Upper lobe of left lung (tissue), 6 donors: Measurements from ENCODE around the gene MAP4K4. TPM values are rescaled to one million over a fixed set of nuclear protein-coding genes. Genes with fewer than 3 reads are reported as not detected.

Source experiments
- ATAC-seq, 2 donors: fragments of 200-7000 bp; cut with Tn5 transposase; one replicate each; pipeline ENCODE4 v1.9.1; 2022; ENCODE audit warnings: mild to moderate bottlenecking in 2 of 2, moderate library complexity in 2 of 2; ENCODE audit not compliant: low FRiP score in 2 of 2
- DNase-seq, 2 donors: peaks; one replicate each; pipeline ENCODE4 v3.0.0-alpha.2; 2019 to 2020
- H3K27ac ChIP-seq, 4 donors: fragments of 200-600 bp; sonication (generic); one replicate each; pipeline ENCODE4 v1.5.1; 2016 to 2019
- H3K27me3 ChIP-seq, 4 donors: fragments of 200-600 bp; sonication (generic); one replicate each; pipeline ENCODE4 v1.5.1; 2017 to 2019
- H3K36me3 ChIP-seq, 4 donors: fragments of 200-600 bp; sonication (generic); one replicate each; pipeline ENCODE4 v1.5.1; 2016 to 2019
- H3K4me1 ChIP-seq, 4 donors: fragments of 200-600 bp; sonication (generic); one replicate each; pipeline ENCODE4 v1.5.1; 2018 to 2019
- H3K4me3 ChIP-seq, 4 donors: fragments of 200-600 bp; sonication (generic); one replicate each; pipeline ENCODE4 v1.5.1; 2017 to 2019; ENCODE audit warnings: mild to moderate bottlenecking in 2 of 4, moderate library complexity in 1 of 4
- H3K9me3 ChIP-seq, 4 donors: fragments of 200-600 bp; sonication (generic); one replicate each; pipeline ENCODE4 v1.5.1; 2018 to 2019
- EP300 ChIP-seq, 4 donors: sonication (generic); formaldehyde crosslinking; IDR thresholded peaks; one replicate each; pipeline ENCODE4 v1.5.1; 2017; ENCODE audit warnings: antibody characterized with exemption in 4 of 4, control low read depth in 2 of 4
- POLR2A ChIP-seq, 4 donors: fragments of 450-650 bp; IDR thresholded peaks; one replicate each; pipeline ENCODE4 v1.5.1; 2016 to 2017; ENCODE audit warnings: antibody characterized with exemption in 4 of 4, mild to moderate bottlenecking in 2 of 4
- POLR2AphosphoS5 ChIP-seq, 2 donors: sonication (generic); formaldehyde crosslinking; IDR thresholded peaks; one replicate each; pipeline ENCODE4 v1.5.1; 2017; ENCODE audit warnings: antibody characterized with exemption in 2 of 2
- WGBS, 2 donors: methylation state at CpG; one replicate each; pipeline ENCODE4 v1.1.5; 2017 to 2018; 5-methylcytosine and 5-hydroxymethylcytosine counted together
- total RNA-seq, 6 donors: library from RNA; depleted of rRNA in 4 of 6; stranded (reverse); fragments of >200 nt in 4 of 6; gene quantifications; one replicate each; pipeline versions ENCODE4 v1.1.0 to v1.2.1, GENCODE V29; 2016 to 2021
- TF ChIP-seq, protein P1 (sequence below), 6 experiments: fragments of 450-650 bp in 4 of 6; fragments of 200-600 bp in 2 of 6; sonication (generic) in 2 of 6; IDR thresholded peaks; one replicate each; pipeline ENCODE4 v1.5.1; 2016 to 2019; ENCODE audit warnings: antibody characterized with exemption in 6 of 6
- donor health status: DM: no; HTN: no; CAD: no; lungs with moderate emphysema.
- donor health status: DM: no; HTN: yes; CAD: no; lungs with severe emphysema.

The MAP4K4 gene
- total RNA-seq, 6 donors from 2014 or later, result 49.8 to 88.0 (median 56.4) TPM

GRCh38 chr2:101889460-101890098 is 192.1 kb downstream of the MAP4K4 start:
- 92 to 94% methylated on average over 7 of the region's 7 CpGs for WGBS, 2 donors

GRCh38 chr2:101892377-101892776 is 194.9 kb downstream of the MAP4K4 start:
- no peak overlapping the region for H3K27ac ChIP-seq
- H3K27me3 ChIP-seq, result no peaks in the 10 kb centered on the region
- 90 to 95% methylated on average over 3 of the region's 3 CpGs for WGBS, 2 donors
- TF ChIP-seq POLR2AphosphoS5 (IDR thresholded peaks at IDR 0.05) (no peak), EP300 (IDR thresholded peaks at IDR 0.05) (no peak), POLR2A (IDR thresholded peaks at IDR 0.05) (no peak)
- TF ChIP-seq, protein P1, sequence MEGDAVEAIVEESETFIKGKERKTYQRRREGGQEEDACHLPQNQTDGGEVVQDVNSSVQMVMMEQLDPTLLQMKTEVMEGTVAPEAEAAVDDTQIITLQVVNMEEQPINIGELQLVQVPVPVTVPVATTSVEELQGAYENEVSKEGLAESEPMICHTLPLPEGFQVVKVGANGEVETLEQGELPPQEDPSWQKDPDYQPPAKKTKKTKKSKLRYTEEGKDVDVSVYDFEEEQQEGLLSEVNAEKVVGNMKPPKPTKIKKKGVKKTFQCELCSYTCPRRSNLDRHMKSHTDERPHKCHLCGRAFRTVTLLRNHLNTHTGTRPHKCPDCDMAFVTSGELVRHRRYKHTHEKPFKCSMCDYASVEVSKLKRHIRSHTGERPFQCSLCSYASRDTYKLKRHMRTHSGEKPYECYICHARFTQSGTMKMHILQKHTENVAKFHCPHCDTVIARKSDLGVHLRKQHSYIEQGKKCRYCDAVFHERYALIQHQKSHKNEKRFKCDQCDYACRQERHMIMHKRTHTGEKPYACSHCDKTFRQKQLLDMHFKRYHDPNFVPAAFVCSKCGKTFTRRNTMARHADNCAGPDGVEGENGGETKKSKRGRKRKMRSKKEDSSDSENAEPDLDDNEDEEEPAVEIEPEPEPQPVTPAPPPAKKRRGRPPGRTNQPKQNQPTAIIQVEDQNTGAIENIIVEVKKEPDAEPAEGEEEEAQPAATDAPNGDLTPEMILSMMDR (IDR thresholded peaks at IDR 0.05), result no peak
- no peaks in the 10 kb centered on the region for H3K4me1 ChIP-seq
- H3K36me3 ChIP-seq, result peaks cover 8 to 59% (median 27%) of the 10 kb centered on the region in 4 donors
- no peak overlapping the region for H3K4me3 ChIP-seq
- no peak for DNase-seq
- no peaks in the 10 kb centered on the region for H3K9me3 ChIP-seq
- ATAC-seq, result no peak

More at GRCh38 chr2:101889460-101890098, 192.1 kb downstream of the MAP4K4 start:
- Histone ChIP-seq H3K4me3 (no peak overlapping the region), H3K4me1 (peaks cover 0 to under 1% (median under 1%) of the 10 kb centered on the region in 4 donors), H3K27ac (no peak overlapping the region), H3K9me3 (no peaks in the 10 kb centered on the region), H3K36me3 (peaks cover 8 to 77% (median 27%) of the 10 kb centered on the region in 4 donors), H3K27me3 (no peaks in the 10 kb centered on the region)
- DNase-seq, result no peak
- TF ChIP-seq POLR2AphosphoS5 (IDR thresholded peaks at IDR 0.05) (no peak), EP300 (IDR thresholded peaks at IDR 0.05) (no peak), POLR2A (IDR thresholded peaks at IDR 0.05) (no peak)
- TF ChIP-seq, protein P1 (IDR thresholded peaks at IDR 0.05), result no peak
- no peak for ATAC-seq

DNA sequence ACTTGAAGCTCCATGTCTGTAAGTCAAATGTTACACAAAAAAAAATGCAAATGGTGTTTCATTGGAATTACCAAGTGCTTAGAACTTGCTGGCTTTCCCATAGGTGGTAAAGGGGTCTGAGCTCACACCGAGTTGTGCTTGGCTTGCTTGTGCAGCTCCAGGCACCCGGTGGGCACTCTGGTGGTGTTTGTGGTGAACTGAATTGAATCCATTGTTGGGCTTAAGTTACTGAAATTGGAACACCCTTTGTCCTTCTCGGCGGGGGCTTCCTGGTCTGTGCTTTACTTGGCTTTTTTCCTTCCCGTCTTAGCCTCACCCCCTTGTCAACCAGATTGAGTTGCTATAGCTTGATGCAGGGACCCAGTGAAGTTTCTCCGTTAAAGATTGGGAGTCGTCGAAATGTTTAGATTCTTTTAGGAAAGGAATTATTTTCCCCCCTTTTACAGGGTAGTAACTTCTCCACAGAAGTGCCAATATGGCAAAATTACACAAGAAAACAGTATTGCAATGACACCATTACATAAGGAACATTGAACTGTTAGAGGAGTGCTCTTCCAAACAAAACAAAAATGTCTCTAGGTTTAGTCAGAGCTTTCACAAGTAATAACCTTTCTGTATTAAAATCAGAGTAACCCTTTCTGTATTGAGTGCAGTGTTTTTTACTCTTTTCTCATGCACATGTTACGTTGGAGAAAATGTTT is 196.3 kb downstream of the MAP4K4 start:
- 81 to 86% methylated on average over 9 of the region's 9 CpGs for WGBS, 2 donors
- no peaks in the 10 kb centered on the region for H3K27me3 ChIP-seq
- H3K4me3 ChIP-seq, result no peak overlapping the region
- no peak for ATAC-seq
- TF ChIP-seq POLR2A (IDR thresholded peaks at IDR 0.05) (no peak), POLR2AphosphoS5 (IDR thresholded peaks at IDR 0.05) (no peak), EP300 (IDR thresholded peaks at IDR 0.05) (no peak)
- TF ChIP-seq, protein P1 (IDR thresholded peaks at IDR 0.05), result no peak
- H3K36me3 ChIP-seq, result peaks cover 8 to 45% (median 22%) of the 10 kb centered on the region in 4 donors
- no peak for DNase-seq
- no peak overlapping the region for H3K27ac ChIP-seq
- no peaks in the 10 kb centered on the region for H3K4me1 ChIP-seq
- H3K9me3 ChIP-seq, result no peaks in the 10 kb centered on the region

DNA sequence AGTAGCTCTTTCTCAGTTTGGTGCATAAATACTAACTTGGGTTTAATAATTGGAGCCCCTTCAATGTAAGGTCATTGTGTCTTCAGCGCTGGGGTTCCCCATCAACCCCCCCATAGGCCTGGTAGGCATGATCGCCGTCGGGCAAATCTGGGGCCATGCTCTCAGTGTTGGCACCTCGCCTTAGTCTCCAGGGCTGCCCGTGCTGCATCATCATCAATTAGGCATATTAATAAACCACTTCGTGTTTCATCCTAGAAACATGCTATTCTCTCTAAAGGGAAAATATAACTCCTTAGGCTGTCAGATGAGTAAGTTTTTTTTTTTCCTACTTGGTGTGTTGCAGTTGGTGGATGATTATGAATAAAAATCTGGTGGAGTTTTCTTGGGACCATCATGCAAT is 197.5 kb downstream of the MAP4K4 start:
- peaks cover 8 to 35% (median 17%) of the 10 kb centered on the region in 4 donors for H3K36me3 ChIP-seq
- DNase-seq (no peak), ATAC-seq (no peak)
- H3K4me3 ChIP-seq, result no peak overlapping the region
- 87 to 97% methylated on average over 7 of the region's 7 CpGs for WGBS, 2 donors
- no peaks in the 10 kb centered on the region for H3K4me1 ChIP-seq
- TF ChIP-seq POLR2AphosphoS5 (IDR thresholded peaks at IDR 0.05) (no peak), EP300 (IDR thresholded peaks at IDR 0.05) (no peak), POLR2A (IDR thresholded peaks at IDR 0.05) (no peak)
- TF ChIP-seq, protein P1 (IDR thresholded peaks at IDR 0.05), result no peak
- no peak overlapping the region for H3K27ac ChIP-seq
- H3K27me3 ChIP-seq, result no peaks in the 10 kb centered on the region
- H3K9me3 ChIP-seq, result no peaks in the 10 kb centered on the region
